Activated CD4-positive, alpha-beta T cell treated with anti-CD3 and anti-CD28 coated beads, Interleukin-2, Interleukin-4, amounts not matched to agents 100 ng/mL and 50 ng/mL, durations not matched to agents 16 hours and 8 hours (primary cell): ENCODE measurements around the gene AQP12A.
"Not testable (repeated sequence)": the region's sequence is repeated elsewhere in the genome, so short reads cannot be mapped to it uniquely, and the experiment has no call there.

Experiments used
- DNase-seq: peaks from one replicate; pipeline ENCODE4 v3.0.0-alpha.2; 2020; ENCODE audit warnings: low spot score

The AQP12A gene

GRCh38 chr2:240687741-240688552, 3.7 kb upstream of the AQP12A start:
- no peak for DNase-seq

DNA sequence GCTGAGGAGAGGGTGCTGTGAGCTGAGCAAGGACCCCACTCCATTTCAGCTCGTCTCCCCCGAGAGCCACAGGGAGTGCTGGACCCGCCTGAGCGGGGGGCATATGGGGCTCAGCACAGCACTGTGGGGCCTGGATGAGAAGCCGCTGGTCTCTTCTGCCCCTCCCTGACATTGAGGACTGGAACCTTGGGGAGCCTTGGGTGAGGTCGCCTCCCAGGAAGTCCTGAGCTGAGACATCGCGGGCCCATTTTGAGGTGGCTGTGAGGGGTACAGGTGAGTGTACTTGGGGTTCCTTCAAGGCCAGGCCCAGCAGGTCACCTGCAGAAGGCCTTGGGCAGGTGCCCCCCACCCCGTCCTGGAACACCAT, 3.1 kb upstream of the AQP12A start:
- no peak for DNase-seq

DNA sequence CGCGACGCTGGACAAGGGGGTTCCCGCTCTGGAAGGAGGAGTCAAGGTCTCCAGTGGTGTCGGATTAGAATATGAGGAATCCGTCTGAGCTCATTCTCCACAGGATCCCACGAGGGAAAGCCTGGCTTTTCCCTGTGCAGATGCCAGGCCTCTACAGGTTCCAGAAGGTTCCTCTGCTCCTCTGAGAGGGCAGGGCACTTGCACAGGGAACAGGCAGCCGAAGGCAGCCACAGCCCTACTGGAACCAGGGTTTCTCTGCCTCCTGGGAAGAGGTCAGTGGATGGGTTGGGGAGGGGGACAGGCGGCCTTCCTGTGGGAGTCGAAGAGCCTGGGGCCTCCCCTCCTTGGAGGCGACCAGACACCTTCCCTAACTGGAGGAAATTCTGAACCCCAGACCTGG, 1.7 kb upstream of the AQP12A start:
- no peak for DNase-seq

- DNase-seq = not testable (repeated sequence)
Measured at GRCh38 chr2:240690421-240691074, 1.1 kb upstream of the AQP12A start.

DNA sequence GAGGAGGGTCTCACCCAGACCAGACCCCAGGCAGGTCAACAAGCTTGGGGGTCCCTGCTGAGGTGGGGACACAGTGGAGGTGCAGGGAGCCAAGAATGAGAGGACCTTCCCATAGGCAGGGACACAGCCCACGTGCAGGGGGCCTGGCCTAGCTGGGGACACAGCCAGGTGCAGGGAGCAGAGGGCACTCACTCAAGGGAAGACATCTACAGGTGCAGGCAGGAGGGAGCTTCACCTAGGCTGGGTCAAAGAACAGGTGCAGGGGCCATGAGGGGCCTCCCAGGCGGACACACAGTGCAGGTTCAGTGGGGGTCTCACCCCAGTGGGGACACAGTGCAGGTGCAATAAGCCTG, 615 bp upstream of the AQP12A start:
- DNase-seq = not testable (repeated sequence)

- not testable (repeated sequence) for DNase-seq
Measured at GRCh38 chr2:240692583-240693561, 1.2 kb downstream of the AQP12A start.

DNA sequence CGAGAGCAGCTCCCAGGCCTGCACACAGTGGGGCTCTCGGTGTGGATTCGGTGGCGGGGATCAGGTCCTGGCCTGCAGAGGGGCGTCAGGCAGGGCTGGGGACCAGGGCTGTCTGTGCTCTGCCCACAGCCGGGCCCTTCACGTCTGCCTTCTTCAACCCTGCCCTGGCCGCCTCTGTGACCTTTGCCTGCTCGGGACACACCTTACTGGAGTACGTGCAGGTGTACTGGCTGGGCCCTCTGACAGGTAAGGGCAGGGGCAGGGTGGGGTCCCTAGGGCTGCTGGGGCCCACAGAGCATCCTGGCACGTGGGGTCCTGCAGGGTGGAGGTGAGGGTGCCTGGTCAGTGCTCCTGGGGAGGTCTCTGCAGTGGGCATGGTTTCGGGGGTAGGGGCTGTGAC, 2.6 kb downstream of the AQP12A start:
- not testable (repeated sequence) for DNase-seq

DNA sequence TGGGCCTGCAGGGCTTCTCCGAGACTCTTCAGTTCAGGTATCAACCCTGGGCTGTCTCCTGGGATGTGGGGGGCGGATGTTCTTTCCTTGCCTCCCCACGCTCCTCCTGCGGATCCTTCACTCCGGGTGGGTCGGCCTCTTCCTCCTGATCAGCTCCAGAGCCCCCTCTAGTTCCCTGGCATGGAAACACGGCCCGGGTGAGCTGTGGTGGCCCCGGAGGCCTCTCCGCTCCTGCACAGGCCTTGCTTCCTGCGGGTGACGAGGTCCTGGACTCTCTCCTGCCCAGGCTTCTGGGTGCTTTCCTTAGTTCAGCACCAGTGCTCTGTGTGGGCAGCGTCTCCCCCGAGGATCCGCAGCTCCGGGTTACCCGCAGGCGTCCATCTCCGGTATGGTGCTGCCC, 3.9 kb downstream of the AQP12A start:
- not testable (repeated sequence) for DNase-seq

GRCh38 chr2:240696469-240696868, 4.8 kb downstream of the AQP12A start:
- DNase-seq = not testable (repeated sequence)

DNA sequence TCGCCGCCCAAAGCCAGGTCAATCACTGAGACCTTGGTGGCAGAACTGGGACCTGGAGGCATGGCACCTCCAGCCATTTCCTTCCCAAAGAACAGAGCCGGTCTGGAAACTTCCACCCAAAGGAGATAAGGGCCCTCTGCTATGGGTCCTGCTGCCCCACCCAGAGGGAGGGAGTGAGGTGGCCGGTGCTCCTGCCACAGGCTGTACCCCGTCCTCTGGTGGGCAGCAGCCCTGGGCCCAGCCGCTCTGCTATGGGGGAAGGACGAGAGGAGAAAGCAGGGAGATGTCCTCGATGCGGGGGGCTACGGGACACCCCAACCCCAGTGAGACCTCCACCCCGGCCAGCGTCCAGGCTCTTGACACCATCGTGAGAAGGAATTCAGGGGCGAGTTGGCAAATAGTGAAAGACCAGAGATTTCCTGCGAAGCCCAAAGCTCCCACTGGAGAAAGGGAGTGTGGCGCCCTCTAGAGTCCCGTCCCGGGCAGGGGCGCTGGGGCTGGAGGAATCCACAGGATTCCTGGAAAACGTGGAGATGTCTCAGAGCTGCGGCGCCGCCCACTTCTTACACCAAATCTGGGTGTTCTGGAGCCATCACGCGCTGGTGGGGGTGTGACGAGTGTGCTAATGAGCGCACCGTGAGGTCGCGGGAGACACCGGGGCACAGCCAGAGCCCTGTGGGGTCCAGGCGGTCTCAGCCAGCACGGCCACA, 7.3 kb downstream of the AQP12A start:
- not testable (repeated sequence) for DNase-seq

DNA sequence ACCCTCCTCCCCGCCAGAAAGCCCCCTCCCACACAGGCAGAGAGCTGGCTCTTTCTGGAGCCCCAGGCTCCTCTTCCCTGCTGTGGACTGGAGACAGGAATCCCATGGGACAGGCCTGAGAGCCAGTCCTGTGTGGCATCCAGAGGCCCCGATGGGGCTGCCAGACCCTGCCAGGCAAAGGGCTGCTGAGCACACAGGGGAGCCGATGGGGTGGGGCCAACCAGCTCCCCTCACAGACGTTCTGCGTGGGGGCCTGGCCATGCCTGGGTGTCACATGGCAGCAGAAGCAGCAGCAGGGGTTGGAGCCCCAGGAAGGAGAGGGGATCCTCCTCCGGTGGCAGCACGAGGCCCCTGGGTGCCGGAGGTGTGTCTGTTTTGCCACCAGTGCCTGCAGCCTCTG, 8.2 kb downstream of the AQP12A start:
- DNase-seq = not testable (repeated sequence)

GRCh38 chr2:240700616-240701015, 8.9 kb downstream of the AQP12A start:
- not testable (repeated sequence) for DNase-seq

DNA sequence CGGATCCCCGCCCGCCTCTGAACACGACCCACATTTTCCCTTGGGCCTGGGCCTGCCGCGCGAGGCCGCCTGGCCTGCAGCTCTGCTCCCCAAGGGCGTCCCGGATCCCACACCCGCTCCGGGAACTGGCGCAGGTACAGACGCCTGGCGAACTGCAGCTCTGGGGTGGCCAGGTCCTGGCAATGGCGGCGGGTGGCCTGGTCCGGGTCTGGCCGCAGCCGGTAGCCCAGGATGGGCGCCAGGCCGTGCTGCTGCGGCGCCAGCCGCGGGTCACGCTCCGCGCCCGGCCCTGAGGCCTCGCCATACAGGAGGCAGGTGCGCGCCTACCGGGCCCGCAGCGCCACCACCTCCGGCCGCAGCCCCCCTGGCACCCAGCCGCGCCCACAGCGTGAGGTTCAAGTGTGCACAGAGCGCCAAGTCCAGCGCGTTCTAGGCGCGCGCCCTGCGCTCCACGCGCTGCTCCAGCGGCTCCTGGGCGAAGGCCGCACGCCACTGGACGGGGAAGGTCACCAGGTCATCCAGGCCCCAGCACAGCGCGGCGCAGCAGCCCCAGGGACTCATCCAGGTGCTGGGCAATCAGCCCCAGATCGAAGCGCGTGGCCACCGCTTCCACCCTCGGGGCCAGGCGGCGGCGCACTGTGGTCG, 9.5 kb downstream of the AQP12A start:
- DNase-seq = no peak

DNA sequence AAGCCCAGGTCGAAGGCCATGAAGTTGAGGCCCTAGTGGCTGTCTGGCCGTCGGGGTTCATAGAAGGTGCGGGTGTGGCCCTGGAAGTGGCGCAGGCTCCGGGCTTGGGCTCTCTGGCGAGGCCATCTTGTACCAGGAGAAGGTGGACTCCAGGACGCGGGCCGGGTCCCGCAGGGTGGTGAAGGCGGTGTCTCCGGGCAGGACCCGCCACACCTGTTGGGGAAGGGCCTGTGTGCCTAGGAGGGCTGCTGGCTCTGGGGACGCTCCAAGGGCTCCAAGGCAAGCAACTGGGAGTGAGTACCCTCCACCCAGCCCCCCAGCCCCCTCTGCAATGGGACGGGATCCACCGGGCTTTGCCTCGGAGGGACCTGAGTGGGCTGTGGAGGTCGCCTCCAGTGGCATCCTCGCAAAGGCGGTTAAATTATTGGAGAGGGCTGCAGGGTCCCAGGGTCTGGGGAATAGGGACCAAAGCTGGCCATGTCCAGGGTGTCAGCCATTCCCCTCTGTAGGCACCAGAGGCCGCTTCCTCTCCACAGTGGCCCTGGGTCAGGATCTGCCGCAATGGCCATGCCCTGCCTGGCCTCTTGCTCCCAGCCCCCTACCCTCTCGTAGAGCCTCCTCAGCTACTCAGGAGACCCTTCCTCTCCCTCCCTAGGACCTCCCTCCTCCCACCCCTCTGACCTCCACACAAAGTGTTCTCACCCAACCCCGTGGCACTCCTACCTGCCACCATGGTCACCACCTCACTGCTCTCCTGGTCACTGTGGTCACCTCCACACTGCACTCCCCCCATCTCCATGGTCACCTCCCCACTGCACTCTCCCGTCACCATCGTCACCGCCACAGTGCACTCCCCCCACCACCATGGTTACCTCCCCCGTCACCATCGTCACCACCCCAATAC, 10.3 kb downstream of the AQP12A start:
- DNase-seq = no peak

GRCh38 chr2:240702640-240703011, 11.0 kb downstream of the AQP12A start:
- DNase-seq = no peak

- DNase-seq = no peak
Measured at GRCh38 chr2:240703417-240704341, 12.0 kb downstream of the AQP12A start.

DNA sequence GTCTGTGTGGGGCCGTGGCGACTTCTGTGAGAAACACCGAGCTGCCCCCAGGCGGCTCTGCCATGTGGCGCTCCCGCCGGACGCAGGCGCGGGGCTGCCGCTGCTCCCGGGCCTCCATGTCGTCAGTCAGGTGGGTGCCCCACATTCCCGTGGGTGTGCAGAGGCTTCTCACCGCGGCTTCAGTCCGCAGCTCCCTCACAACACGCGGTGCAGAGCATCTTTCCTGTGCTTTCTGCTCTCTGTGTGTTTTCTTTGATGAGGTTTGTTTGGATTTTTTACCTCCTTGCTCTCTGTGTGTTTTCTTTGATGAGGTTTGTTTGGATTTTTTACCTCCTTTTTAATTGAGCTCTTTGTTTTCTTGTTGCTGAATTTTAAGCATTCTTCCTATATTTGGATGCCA, 13.0 kb downstream of the AQP12A start:
- no peak for DNase-seq

- DNase-seq = no peak
Measured at GRCh38 chr2:240705204-240705791, 13.6 kb downstream of the AQP12A start.
